Transverse colon (tissue), 4 donors: ENCODE measurements around the gene HAX1. TPM values are rescaled to one million over a fixed set of nuclear protein-coding genes. Genes with fewer than 3 reads are reported as not detected.
"Not testable (repeated sequence)": the region's sequence is repeated elsewhere in the genome, so short reads cannot be mapped to it uniquely, and the experiment has no call there.

Source experiments
- DNase-seq: peaks from one replicate; pipeline ENCODE4 v3.0.0-alpha.2; 2019
- H3K27ac ChIP-seq, 4 donors: fragments of 200-600 bp; sonication (generic); 2 replicates each; pipeline ENCODE4 v1.5.1; 2016 to 2018; ENCODE audit warnings: inconsistent platforms in 4 of 4
- H3K27me3 ChIP-seq: fragments of 200-600 bp; sonication (generic); 2 replicates; pipeline ENCODE4 v1.5.1; 2017; ENCODE audit warnings: inconsistent platforms
- H3K36me3 ChIP-seq, 4 donors: fragments of 200-600 bp; sonication (generic); 2 replicates each; pipeline ENCODE4 v1.5.1; 2017 to 2019; ENCODE audit warnings: inconsistent platforms in 4 of 4
- H3K4me1 ChIP-seq, 4 donors: fragments of 200-600 bp; sonication (generic); 2 replicates each; pipeline ENCODE4 v1.5.1; 2017 to 2020; ENCODE audit warnings: inconsistent platforms in 4 of 4
- H3K4me3 ChIP-seq, 4 donors: fragments of 200-600 bp; sonication (generic); 1 replicate in 1 of 4; 2 replicates in 3 of 4; pipeline versions ENCODE4 v1.5.1 to v1.6.1; 2017 to 2019; ENCODE audit warnings: inconsistent platforms in 4 of 4
- H3K9me3 ChIP-seq, 2 donors: fragments of 200-600 bp; sonication (generic); 2 replicates each; pipeline ENCODE4 v1.5.1; 2017 to 2019; ENCODE audit warnings: inconsistent platforms in 2 of 2
- CTCF ChIP-seq, 5 experiments: fragments of 200-600 bp in 3 of 5; fragments of 450-650 bp in 2 of 5; sonication (generic) in 3 of 5; IDR thresholded peaks; 1 replicate in 2 of 5; 2 replicates in 3 of 5; pipeline ENCODE4 v1.5.1; 2016 to 2017; ENCODE audit warnings: antibody characterized with exemption in 5 of 5, inconsistent platforms in 3 of 5, mild to moderate bottlenecking in 2 of 5, moderate library complexity in 1 of 5
- EP300 ChIP-seq: sonication (generic); formaldehyde crosslinking; IDR thresholded peaks from one replicate; pipeline ENCODE4 v1.6.1; 2017; ENCODE audit warnings: antibody characterized with exemption, low read depth
- POLR2A ChIP-seq: fragments of 450-650 bp; IDR thresholded peaks from one replicate; pipeline ENCODE4 v1.6.1; 2016; ENCODE audit warnings: antibody characterized with exemption, mild to moderate bottlenecking, moderate library complexity
- POLR2AphosphoS5 ChIP-seq, 3 donors: sonication (generic); formaldehyde crosslinking; IDR thresholded peaks; one replicate each; pipeline ENCODE4 v1.6.1; 2016; ENCODE audit warnings: antibody characterized with exemption in 3 of 3
- whole genome bisulfite sequencing, 2 donors: methylation state at CpG; one replicate each; pipeline ENCODE4 v1.1.5; 2018; ENCODE audit warnings: low coverage in 1 of 2; 5-methylcytosine and 5-hydroxymethylcytosine counted together
- in situ Hi-C, 4 donors: fragments of 200-750 bp; cut with MboI; loops; one replicate each; pipeline versions ENCODE4 v1.15.0 to v1.15.1; 2017; ENCODE audit warnings: low sequenced_read_pairs in 3 of 4, low pct_ligation_motif_present in 1 of 4, low pct_unique_long_range_greater_than_20kb in 1 of 4
- intact Hi-C: fragments of 100-400 bp; cut with DNase I; formaldehyde crosslinking; loops from one replicate; pipeline ENCODE4 v1.15.1; 2023; ENCODE audit warnings: low total_unique reads
- total RNA-seq, 4 donors: library from RNA; depleted of rRNA; stranded (reverse); fragments of >200 nt; gene quantifications; one replicate each; pipeline ENCODE4 v1.1.0, GENCODE V29; 2016

HAX1 gene
- total RNA-seq, 4 donors from 2014 or later = 44.5 to 87.1 (median 74.1) TPM

GRCh38 chr1:154320882-154321608 lies 48.6 kb downstream of the HAX1 start, which contains the start of gene AQP10:
Gene AQP10, plus strand, starts transcription at chr1:154321093. Its CDS starts 63 bp downstream, at chr1:154321156.
- Histone ChIP-seq H3K4me1 (peaks cover 0 to 11% (median 7%) of the 10 kb centered on the region in 4 donors), H3K36me3 (no peaks in the 10 kb centered on the region), H3K9me3 (peaks cover 0 to 5% of the 10 kb centered on the region in 2 donors), H3K4me3 (no peak within 1 kb of the TSS), H3K27ac (no peak within 1 kb of the TSS), H3K27me3 (peaks cover 21% of the 10 kb centered on the region)
- in situ Hi-C loops = no loop called here
- TF ChIP-seq POLR2A = no peak
- TF ChIP-seq POLR2AphosphoS5 (IDR thresholded peaks at IDR 0.05) = no peak
- TF ChIP-seq EP300 = no peak
- no peak for TF ChIP-seq CTCF (IDR thresholded peaks at IDR 0.05)
- 26 to 50% methylated on average over 2 to 9 of the region's 9 CpGs for WGBS, 2 donors
- DNase-seq = no peak
- intact Hi-C loops = no loop called here

DNA sequence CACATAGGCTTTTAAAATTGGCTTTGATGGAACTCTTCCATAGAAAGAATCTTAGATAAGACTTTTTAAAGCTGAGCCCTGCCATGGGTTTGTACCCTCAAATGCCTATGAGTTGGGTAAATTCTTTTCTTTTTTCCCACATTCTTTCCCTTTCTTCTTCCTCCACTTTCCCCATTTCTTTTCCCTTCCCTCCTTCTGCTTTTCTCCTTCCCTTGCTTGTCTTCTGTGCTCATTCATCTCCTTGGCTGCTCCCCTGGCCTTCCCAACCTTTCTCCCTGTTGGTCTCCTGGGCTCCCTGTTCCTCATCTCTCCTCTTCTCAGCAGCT lies 49.1 kb downstream of the HAX1 start:
- H3K27ac ChIP-seq, H3K36me3 ChIP-seq, DNase-seq, in situ Hi-C loops, H3K9me3 ChIP-seq, H3K4me3 ChIP-seq, intact Hi-C loops: not testable (repeated sequence)
- Histone ChIP-seq H3K4me1 (peaks cover 0 to 16% (median 13%) of the 10 kb centered on the region in 4 donors), H3K27me3 (peaks cover 26% of the 10 kb centered on the region)

DNA sequence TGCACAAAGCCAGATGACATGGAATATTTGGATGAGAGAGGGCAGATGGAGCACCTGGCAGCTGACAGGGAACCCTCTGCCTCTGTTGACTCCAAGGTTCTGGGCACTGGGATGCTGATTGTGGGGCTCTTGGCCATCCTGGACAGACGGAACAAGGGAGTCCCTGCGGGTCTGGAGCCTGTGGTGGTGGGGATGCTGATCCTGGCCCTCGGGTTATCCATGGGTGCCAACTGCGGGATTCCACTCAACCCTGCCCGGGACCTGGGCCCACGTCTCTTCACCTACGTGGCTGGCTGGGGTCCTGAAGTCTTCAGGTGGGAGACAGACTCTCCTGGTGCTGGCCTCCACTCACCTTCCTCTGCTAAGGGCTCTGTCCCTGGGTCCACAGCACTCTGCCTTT lies 51.1 kb downstream of the HAX1 start:
- in situ Hi-C loops = no loop called here
- intact Hi-C loops = no loop called here

GRCh38 chr1:154324241-154324640 lies 51.8 kb downstream of the HAX1 start:
- no peak for TF ChIP-seq POLR2A
- TF ChIP-seq CTCF (IDR thresholded peaks at IDR 0.05) = no peak
- TF ChIP-seq POLR2AphosphoS5 (IDR thresholded peaks at IDR 0.05) = no peak
- TF ChIP-seq EP300 = no peak
- H3K27me3 ChIP-seq = peaks cover 47% of the 10 kb centered on the region
- peak overlapping the region in 3 of 4 donors; percentile 94 to 97 (median 95) for H3K27ac ChIP-seq
- H3K9me3 ChIP-seq = no peaks in the 10 kb centered on the region
- in situ Hi-C loops = no loop called here
- intact Hi-C loops = no loop called here
- H3K4me3 ChIP-seq = no peak overlapping the region
- DNase-seq = no peak
- no peaks in the 10 kb centered on the region for H3K36me3 ChIP-seq
- WGBS, 2 donors = 75% methylated on average over 2 of the region's 2 CpGs; no CpG with 5 or more reads in 1 of the 2 donors
- peaks cover 16 to 43% (median 36%) of the 10 kb centered on the region in 4 donors for H3K4me1 ChIP-seq

More for the DNA sequence above, 51.1 kb downstream of the HAX1 start:
- no peaks in the 10 kb centered on the region for H3K36me3 ChIP-seq
- TF ChIP-seq CTCF (IDR thresholded peaks at IDR 0.05) (no peak), POLR2AphosphoS5 (IDR thresholded peaks at IDR 0.05) (no peak), POLR2A (no peak), EP300 (no peak)
- no peak for DNase-seq
- peaks cover 39% of the 10 kb centered on the region for H3K27me3 ChIP-seq
- peaks cover 16 to 35% (median 31%) of the 10 kb centered on the region in 4 donors for H3K4me1 ChIP-seq
- H3K4me3 ChIP-seq = no peak overlapping the region
- H3K27ac ChIP-seq = no peak overlapping the region
- H3K9me3 ChIP-seq = no peaks in the 10 kb centered on the region
- WGBS, 2 donors = 88% methylated on average over 7 of the region's 7 CpGs; no CpG with 5 or more reads in 1 of the 2 donors
